ENCODE measurements around the gene GLRX5.
A peak's percentile ranks its signal among the peaks of the same experiment; 100 is the strongest.

Gene GLRX5

GRCh38 chr14:95516554-95517181, 18.2 kb upstream of the GLRX5 start, which contains the start of gene SYNE3:
SYNE3 (minus strand) TSS chr14:95516650; CDS start chr14:95475821, 40,829 bp downstream.
- DNase-seq (ENCODE audit: low read depth in 2 of 2), result no peak

GRCh38 chr14:95518045-95518751, 16.7 kb upstream of the GLRX5 start:
- DNase-seq (ENCODE audit: low read depth in 2 of 2), result no peak

GRCh38 chr14:95519699-95520098, 15.2 kb upstream of the GLRX5 start:
- DNase-seq (ENCODE audit: low read depth in 2 of 2), result peak; percentile 43 to 55

- DNase-seq (ENCODE audit: low read depth in 2 of 2), result no peak
Observed at GRCh38 chr14:95520346-95520745, 14.5 kb upstream of the GLRX5 start.

GRCh38 chr14:95521001-95521400, 13.8 kb upstream of the GLRX5 start:
- no peak for DNase-seq (ENCODE audit: low read depth in 2 of 2)

- DNase-seq (ENCODE audit: low read depth in 2 of 2), result no peak
Observed at GRCh38 chr14:95522116-95522515, 12.7 kb upstream of the GLRX5 start.

GRCh38 chr14:95522556-95522955, 12.3 kb upstream of the GLRX5 start:
- no peak for DNase-seq (ENCODE audit: low read depth in 2 of 2)

GRCh38 chr14:95523051-95523814, 11.6 kb upstream of the GLRX5 start:
- no peak for DNase-seq (ENCODE audit: low read depth in 2 of 2)

GRCh38 chr14:95523815-95524448, 10.9 kb upstream of the GLRX5 start:
- DNase-seq (ENCODE audit: low read depth in 2 of 2), result no peak

- DNase-seq (ENCODE audit: low read depth in 2 of 2), result no peak
Observed at GRCh38 chr14:95524706-95525512, 9.9 kb upstream of the GLRX5 start.

GRCh38 chr14:95525999-95526398, 8.9 kb upstream of the GLRX5 start:
- no peak for DNase-seq (ENCODE audit: low read depth in 2 of 2)

GRCh38 chr14:95526483-95527386, 8.1 kb upstream of the GLRX5 start:
- DNase-seq (ENCODE audit: low read depth in 2 of 2), result no peak

- no peak for DNase-seq (ENCODE audit: low read depth in 2 of 2)
Observed at GRCh38 chr14:95527387-95528002, 7.4 kb upstream of the GLRX5 start.

GRCh38 chr14:95529216-95529615, 5.6 kb upstream of the GLRX5 start:
- no peak for DNase-seq (ENCODE audit: low read depth in 2 of 2)

- DNase-seq (ENCODE audit: low read depth in 2 of 2), result no peak
Observed at GRCh38 chr14:95530473-95531276, 4.2 kb upstream of the GLRX5 start.

- no peak for DNase-seq (ENCODE audit: low read depth in 2 of 2)
Observed at GRCh38 chr14:95531473-95531872, 3.4 kb upstream of the GLRX5 start.

- no peak for DNase-seq (ENCODE audit: low read depth in 2 of 2)
Observed at GRCh38 chr14:95531969-95532368, 2.9 kb upstream of the GLRX5 start.

GRCh38 chr14:95533391-95533821, 1.4 kb upstream of the GLRX5 start:
- no peak for DNase-seq (ENCODE audit: low read depth in 2 of 2)

- DNase-seq (ENCODE audit: low read depth in 2 of 2), result no peak
Observed at GRCh38 chr14:95533822-95534221, 1.0 kb upstream of the GLRX5 start.

Data from stimulated activated CD8-positive, alpha-beta memory T cell treated with anti-CD3 and anti-CD28 coated beads, Interleukin-2, amount 100 ng/mL, for 1 hour (primary cell).